ENCODE data around the gene MARCHF4.
"Not testable (repeated sequence)": the region's sequence is repeated elsewhere in the genome, so short reads cannot be mapped to it uniquely, and the experiment has no call there.

Gene MARCHF4

GRCh38 chr2:216391401-216391800 is 19.1 kb upstream of the MARCHF4 start:
- DNase-seq (ENCODE audit: low spot score) = no peak

DNA sequence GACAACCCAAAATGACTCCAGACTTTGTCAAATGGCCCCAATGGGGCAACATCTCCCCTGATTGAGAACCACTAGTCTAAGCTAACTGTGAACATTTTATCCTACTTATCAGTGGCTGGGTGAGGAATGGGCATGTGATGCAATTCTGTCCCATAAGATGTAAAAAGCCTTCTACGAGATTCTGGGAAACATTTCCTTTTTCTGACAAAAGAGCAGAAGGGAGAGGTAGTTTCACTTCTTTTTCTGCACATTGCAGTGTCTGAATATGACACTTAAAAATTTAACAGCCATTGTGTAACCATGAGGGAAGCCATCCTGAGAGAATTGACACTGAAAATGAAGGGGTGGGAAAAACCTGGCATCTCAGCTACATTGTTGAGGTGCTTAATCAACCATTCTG is 17.3 kb upstream of the MARCHF4 start:
- no peak for DNase-seq (ENCODE audit: low spot score)

DNA sequence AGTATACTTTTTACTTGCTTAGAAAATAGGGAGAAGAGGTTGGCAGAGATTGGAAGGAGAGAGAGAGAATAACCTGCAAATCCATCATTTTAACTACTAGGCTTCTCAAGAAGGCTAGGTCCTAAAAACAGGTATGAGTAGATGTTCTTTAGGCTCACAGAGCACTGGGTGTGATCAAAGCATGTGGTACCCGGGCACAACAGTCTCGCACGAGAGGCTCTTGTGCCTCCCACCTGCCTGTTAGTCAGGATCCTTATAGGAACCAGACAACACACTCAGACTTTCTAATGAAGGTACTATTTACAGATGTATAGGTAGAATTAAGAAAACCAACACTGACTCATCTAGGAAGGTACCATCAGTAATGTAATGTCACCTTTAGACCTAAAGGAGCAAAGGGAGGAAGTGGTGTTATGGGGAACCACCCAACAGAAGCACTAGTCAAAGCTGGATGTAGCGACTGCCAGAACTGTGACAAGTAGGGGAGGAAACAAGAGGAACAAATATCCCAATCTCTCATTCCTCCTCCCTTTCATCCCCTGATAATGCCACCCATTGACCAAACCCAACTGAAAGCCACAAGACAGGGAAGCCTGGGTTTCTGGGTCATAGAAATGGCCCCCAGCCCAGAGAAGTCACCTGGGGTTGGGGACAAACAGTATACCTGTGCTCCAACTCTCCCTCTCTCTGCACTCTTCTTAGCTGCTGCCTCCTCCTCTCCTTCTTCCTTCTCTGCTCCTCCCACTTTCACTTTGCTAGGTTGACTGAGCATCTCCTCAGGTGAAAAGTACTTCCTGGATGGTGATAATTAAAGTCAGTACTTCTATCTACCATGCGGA is 16.0 kb upstream of the MARCHF4 start:
- no peak for DNase-seq (ENCODE audit: low spot score)

DNA sequence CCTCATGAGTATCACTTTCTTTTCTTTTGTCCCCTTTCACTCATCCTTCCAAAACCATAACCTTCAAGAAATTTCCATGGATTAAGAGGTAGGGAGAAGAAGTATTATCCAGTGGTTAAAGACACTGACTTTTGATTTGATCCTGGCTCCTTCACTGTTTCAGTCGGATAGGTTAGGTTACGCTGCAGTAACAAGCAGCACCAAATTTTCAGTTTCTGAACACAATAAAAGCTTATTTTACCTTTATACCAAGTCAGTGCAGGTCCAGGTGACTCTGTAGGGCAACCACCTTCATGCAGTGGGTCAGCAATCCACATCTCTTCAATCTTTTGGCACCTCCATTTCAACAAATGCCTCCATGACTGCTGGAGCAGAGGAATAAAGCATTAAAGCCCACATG is 15.0 kb upstream of the MARCHF4 start:
- DNase-seq (ENCODE audit: low spot score) = no peak

DNA sequence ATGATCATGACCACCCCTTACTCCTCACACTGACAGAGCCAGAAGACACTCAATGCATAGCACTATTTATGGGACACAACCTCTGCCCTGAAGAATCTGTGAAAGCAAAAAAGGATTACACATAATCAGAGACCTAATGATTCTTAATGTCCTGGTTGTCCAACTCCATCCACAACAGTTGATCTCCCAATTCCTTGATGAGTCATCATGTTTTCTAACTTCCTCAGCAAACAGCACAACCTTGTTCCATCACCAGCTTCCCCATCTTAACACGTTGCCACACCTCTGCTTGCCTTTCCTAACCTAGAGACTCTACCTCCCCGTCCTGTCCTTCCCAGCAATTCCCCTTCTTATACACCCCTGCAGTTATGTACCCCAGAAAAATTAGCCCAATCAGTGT is 13.2 kb upstream of the MARCHF4 start:
- no peak for DNase-seq (ENCODE audit: low spot score)

DNA sequence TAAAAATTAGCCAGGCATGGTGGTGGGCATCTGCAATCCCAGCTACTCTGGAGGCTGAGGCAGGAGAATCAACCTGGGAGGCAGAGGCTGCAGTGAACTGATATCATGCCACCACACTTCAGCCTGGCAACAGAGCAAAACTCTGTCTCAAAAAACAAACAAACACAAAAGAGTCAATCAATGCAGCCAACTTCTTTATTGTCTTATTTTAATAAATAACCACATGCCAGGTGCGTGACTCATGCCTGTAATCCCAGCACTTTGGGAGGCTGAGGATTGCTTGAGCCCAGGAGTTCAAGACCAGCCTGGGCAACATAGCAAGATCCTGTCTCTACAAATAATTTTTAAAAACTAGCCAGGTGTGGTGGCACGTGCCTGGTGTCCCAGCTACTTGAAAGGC is 12.1 kb upstream of the MARCHF4 start:
- DNase-seq (ENCODE audit: low spot score) = not testable (repeated sequence)

- DNase-seq (ENCODE audit: low spot score) = no peak
Measured at GRCh38 chr2:216379977-216380376, 7.7 kb upstream of the MARCHF4 start.

DNA sequence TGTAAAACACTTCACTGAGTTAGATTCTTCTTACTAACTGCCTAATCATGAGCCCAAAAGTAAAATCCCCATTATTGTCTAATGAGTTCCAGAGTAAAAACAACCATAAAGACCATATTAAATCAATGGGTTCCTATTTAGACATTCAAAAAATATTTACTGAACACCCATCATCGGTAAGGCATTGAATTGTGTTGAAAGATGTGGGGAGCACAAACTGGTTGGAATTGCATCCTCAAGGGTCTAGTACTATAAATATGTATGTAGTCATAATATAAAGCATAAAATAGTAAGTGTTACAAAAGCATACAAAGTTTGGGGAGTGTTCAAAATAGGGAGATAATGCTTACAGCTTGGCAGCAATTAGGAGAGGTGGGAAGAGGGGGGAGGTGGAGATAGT is 3.0 kb upstream of the MARCHF4 start:
- DNase-seq (ENCODE audit: low spot score) = no peak

DNA sequence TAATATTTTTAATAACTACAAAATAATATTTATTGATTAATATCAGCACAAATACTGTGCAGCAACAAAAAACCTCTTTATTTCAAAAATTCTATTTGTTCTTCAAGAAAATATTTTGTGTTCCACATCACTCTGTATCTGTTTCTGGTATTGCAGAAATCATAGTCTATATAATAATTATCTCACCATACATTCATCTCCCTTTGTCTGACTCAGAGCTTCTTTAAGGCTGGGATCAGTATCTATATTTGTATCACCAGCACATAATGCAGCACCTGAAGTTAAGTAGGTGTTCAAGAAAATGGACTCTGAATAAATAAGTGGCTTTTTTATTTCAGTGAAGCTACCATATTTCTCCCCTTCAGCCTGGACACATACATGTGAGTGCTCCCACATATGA is 1.6 kb upstream of the MARCHF4 start:
- no peak for DNase-seq (ENCODE audit: low spot score)

DNA sequence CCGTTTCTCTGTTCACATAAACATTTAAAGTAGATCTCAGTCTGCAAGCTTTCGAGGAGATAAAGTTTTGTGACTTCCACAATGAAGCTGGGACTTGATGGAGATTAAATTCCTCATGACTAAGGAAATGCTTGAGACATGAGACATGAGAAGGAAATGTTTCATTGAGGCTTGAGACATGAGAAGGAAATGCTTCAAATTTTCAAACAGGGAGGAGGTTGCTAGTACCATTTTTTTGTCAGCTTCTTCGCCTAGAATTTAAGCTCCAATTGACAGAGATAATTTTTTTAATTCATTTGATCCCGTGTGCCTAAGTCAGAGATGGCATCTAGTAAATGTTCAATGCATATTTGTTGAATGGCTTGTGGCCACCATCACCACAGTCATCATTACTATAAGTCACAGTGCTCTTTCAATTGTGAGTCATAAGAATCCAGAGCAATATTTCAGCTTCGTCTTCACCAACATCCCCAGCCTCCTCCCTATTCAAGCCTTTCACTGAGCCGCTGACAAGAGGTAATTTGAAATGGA is 543 bp upstream of the MARCHF4 start:
- no peak for DNase-seq (ENCODE audit: low spot score)

GRCh38 chr2:216370961-216371712 is 1.1 kb downstream of the MARCHF4 start:
- DNase-seq (ENCODE audit: low spot score) = no peak

- DNase-seq (ENCODE audit: low spot score) = no peak
Measured at GRCh38 chr2:216369821-216370220, 2.5 kb downstream of the MARCHF4 start.

DNA sequence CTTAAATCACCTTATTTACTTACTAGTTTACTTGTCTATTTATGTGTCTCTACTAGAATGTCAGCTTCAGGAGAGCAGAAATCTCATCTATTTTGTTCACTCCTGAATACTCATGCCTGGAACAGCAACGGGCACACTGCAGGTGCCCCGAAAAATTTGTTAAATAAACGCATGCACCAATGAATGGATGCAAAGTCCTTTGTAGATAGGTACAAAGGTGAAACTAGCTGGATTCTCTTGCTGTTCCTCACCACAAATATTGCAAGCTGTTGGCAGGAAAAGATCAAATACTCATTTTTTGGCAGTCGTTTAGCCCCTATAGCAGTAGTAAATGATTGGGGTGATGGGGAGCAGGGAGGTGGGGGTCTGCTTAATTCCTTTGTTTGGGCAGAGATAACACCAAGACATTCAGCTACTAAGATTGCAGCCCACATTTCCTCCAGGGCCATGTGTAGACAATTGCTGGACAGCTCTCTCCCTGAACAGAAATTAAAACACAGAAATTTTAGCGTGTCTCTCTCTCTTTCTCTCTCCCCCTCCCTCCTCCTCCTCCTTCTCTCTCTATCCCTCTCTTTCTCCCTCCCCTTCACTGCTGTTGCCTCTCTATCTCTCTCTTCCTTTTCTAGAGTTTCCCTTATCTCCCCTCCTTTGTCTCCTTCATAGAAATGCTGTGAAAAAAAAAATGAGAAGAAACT is 5.4 kb downstream of the MARCHF4 start:
- no peak for DNase-seq (ENCODE audit: low spot score)

GRCh38 chr2:216365518-216365917 is 6.8 kb downstream of the MARCHF4 start:
- DNase-seq (ENCODE audit: low spot score) = no peak

DNA sequence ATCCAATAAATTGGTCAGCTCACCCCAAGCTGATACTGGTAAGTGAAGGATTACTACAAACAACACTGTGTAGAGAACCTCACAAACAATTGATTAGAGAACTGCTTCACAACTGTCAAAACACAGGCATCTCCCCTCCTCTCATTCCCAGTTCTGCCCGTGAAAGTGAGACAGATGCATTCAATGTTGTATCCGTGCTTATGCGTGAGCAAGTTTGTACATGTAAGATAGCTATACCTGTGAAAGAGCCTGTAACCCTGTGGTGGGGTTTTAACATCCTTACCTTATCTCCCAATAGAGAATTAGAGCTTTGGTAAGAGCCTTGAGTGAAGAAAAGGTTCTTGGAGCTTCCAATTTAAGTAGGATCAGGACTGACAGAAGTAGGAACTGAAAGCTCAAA is 9.1 kb downstream of the MARCHF4 start:
- no peak for DNase-seq (ENCODE audit: low spot score)

GRCh38 chr2:216362730-216363129 is 9.6 kb downstream of the MARCHF4 start:
- no peak for DNase-seq (ENCODE audit: low spot score)

- DNase-seq (ENCODE audit: low spot score) = no peak
Measured at GRCh38 chr2:216355711-216356110, 16.6 kb downstream of the MARCHF4 start.

GRCh38 chr2:216354306-216354705 is 18.0 kb downstream of the MARCHF4 start:
- DNase-seq (ENCODE audit: low spot score) = no peak

- DNase-seq (ENCODE audit: low spot score) = no peak
Measured at GRCh38 chr2:216352653-216353270, 19.5 kb downstream of the MARCHF4 start.

DNA sequence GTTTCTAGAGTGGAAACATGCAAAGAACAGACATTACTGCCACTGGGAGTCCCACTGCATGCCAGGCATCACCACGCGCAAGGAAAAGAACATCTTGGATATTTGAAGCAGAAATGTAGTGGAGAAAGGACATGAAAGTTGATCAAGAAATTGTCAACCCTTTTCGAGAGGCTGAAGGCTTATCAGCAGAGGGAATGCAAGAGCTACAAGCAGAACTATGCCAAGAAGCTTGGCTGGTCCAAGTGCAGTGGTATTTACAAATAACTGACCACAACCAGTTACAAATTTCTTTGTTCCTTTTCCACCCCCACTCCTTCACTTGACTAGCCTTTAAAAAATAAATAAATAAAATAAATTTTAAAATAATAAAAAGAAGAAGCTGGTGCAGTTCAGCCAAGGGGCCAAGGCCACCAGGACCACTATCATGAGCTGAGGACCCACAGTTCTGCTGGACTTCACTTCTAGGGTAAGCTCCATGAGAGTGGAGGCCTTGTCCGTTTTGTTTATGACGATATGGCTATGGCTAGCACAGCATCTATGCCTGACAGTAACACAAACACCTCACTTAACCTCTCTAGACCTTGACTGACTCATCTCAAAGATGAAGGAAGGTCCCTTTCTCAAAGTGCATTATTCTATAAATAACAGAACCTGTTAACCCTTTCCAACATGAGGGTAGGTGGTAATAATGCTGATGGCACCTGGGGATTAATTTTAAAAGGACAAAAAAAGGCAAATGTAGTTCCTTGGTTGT is 20.9 kb downstream of the MARCHF4 start:
- DNase-seq (ENCODE audit: low spot score) = no peak

DNA sequence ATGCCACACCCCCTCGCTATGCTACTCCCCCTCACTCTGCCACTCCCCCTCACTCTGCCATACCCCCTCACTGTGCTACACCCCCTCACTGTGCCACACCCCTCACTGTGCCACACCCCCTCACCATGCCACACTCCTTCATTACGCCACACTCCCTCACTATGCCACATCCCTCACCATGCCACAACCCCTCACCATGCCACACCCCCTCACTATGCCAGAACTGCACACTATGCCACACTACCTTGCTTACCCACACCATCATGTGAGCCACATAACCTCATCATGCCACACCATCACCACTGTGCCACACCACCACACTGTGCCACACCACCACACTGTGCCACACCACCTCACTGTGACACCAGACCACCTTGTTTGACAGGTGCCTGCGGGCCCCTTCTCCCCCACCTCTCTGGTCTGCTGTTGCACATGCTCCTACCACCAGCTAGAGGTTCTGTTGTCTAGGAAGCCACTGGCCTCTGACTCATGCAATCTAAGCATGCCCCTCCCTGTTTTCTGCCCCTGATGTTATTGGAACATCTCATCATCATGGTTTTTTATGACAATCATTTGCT is 22.0 kb downstream of the MARCHF4 start:
- no peak for DNase-seq (ENCODE audit: low spot score)

Data from germinal center (tissue), 1 donor.